Measurements from ENCODE around the gene RLF.

RLF gene

GRCh38 chr1:40161125-40161887, at the start of gene RLF:
Gene RLF, plus strand, starts transcription at chr1:40161387. Its CDS starts 13 bp downstream, at chr1:40161400.
- peak; percentile 90 to 94 (median 94) for DNase-seq (ENCODE audit: low read depth in 3 of 3)

DNA sequence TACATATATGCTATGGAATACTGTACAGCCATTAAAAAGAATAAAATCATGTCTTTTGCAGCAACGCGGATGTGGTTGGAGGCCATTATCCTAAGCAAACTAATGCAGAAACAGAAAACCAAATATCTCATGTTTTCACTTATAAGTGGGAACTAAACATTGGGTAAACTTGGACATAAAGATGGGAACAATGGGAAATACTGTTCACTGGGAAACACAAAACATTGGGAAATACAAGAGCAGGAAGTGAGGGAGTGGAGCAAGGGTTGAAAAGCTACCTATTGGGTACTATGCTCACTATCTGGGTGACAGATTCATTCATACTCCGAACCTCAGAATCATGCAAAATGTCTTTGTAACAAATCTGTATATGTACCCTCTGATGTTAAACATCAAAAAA, 46.8 kb upstream of the RLF start:
- DNase-seq (ENCODE audit: low read depth in 3 of 3): no peak

GRCh38 chr1:40120128-40120527, 41.1 kb upstream of the RLF start:
- no peak for DNase-seq (ENCODE audit: low read depth in 3 of 3)

GRCh38 chr1:40122855-40123254, 38.3 kb upstream of the RLF start:
- DNase-seq (ENCODE audit: low read depth in 3 of 3): no peak

DNA sequence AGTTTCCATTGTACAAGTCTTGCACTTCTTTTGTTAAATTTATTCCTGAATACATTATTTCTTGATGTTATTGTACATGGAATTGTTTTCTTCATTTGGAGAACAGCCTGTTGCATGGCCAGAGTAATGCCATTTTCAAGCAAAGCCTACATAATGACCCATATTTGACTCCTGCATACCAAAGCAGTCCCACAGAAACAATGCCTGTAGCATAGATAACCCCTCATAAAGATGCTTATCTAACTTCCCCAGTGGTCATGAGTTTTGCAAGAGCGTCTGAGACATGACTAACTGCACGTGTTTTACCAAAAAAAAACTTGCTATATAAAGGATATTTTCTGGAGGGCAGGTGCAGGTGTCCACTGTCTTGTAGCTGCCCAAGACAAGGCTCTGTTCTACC, 30.3 kb upstream of the RLF start:
- no peak for DNase-seq (ENCODE audit: low read depth in 3 of 3)

DNA sequence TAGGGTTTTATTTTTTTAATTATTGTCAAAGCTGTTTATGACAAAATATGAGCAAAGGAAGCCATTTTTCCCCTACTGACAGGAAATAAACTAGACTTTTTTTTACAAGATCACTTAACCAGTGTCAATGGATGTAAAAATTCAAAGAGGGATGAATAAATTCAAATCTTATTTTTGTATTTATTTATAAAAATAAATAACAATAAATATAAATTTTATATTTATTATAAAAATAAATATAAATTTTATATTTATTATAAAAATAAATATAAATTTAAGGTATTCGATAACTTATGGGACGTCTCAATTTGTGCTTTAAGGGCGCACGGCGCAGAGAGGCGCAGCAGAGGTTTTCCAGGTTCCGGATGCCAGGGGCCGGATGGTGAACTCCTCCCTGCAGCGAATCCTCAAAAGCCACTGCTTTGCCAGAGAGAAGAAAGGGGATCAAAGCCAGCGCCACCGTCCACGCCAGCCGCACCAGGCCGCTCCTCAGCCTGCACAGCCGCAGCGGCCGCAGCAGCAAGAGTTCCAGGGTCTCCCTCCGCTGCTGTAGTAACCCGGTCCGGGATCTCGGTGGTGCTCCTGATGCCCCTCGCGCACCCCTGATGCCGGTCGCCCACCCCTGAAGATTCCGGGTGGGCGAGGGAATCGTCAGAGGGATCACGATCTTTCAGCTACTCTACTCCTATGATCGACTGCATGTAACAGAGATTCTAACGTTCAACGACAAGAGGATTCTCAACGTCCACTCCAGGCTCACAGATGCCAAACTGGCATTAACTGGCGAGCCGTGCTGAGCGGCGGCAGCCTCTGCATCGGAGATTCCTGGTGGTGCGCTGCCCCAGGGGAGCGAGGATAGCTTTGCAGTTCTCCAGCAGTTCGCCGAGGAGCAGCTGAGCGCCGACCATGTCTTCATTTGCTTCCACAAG, 28.5 kb upstream of the RLF start:
- DNase-seq (ENCODE audit: low read depth in 3 of 3): no peak

DNA sequence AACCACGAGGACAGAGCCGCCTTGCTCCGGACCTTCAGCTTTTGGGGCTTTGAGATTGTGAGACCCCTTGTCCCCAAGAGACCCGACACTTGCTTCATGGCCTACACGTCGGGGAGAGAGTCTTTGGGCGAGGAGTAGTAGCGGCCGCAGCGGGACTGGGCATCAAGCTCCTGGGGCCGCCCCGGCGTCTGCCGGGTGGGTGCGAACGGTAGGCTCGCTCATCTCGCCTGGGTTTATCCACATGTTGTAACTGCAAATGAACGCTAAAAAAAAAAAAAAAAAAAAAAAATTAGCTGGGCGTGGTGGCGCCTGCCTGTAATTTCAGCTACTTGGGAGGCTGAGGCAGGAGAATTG, 27.9 kb upstream of the RLF start:
- DNase-seq (ENCODE audit: low read depth in 3 of 3): no peak

- no peak for DNase-seq (ENCODE audit: low read depth in 3 of 3)
Measured at GRCh38 chr1:40133839-40134238, 27.3 kb upstream of the RLF start.

- no peak for DNase-seq (ENCODE audit: low read depth in 3 of 3)
Measured at GRCh38 chr1:40140211-40140973, 20.8 kb upstream of the RLF start.

DNA sequence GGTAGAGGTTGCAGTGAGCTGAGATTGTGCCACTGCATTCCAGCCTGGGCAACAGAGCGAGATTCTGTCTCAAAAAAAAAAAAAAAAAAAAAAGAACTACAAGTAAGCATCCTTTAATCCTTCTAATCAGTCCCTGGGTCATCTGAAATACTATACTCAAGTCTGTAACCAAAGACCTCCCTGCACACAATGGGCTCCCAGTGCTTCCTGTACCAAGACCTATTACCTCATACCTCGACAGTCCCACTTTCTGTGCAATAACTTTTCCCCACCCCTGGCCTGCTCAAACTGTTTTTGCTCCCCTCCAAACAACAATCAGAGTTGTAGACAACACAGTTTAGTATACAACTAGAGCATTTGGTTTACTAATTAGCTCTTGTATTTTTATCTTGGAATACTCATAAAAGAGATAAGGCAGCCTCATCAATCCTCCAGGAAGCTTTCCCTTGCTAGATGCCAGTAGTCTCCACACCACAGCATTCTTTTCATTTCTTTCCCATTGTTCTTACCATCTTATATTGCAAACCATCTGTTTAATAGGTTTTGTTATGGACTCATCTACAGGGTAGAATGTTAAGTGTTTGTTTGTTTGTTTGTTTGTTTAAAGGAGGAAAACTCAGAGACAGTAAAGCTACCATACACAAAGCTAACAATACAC, 19.2 kb upstream of the RLF start:
- DNase-seq (ENCODE audit: low read depth in 3 of 3): no peak

- DNase-seq (ENCODE audit: low read depth in 3 of 3): peak in 2 of 3 donors; percentile 29 to 62
Measured at GRCh38 chr1:40143891-40144575, 17.2 kb upstream of the RLF start.

DNA sequence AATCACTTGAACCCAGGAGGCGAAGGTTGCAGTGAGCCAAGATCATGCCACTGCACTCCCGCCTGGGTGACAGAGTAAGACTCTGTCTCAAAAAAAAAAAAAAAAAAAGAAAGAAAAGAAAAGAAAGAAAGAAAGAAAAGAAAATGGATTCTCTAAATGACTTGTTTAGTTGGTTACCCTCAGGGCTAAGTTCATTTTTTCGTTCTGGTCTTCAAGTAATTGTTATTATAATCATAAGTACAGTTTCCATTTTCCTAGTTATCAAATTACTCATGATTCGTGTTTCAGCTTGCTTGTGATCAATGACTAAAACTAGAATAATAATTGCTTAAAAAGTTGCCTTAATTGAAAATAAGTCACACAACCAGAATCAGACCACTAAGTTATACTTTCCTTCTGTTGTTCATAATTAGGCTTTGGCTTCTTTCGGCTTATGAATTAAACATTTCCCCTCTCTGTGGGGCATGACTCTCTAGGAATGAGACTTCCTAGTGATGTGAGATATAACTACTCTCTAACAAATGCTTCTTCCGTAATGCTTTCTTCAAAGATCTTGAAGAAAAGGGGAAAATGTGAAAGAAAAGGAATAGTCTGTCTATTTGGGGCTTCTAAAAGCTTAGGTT, 9.6 kb upstream of the RLF start:
- DNase-seq (ENCODE audit: low read depth in 3 of 3): no peak

GRCh38 chr1:40153073-40153770, 8.0 kb upstream of the RLF start:
- no peak for DNase-seq (ENCODE audit: low read depth in 3 of 3)

- no peak for DNase-seq (ENCODE audit: low read depth in 3 of 3)
Measured at GRCh38 chr1:40155135-40155534, 6.1 kb upstream of the RLF start.

GRCh38 chr1:40155910-40156309, 5.3 kb upstream of the RLF start:
- no peak for DNase-seq (ENCODE audit: low read depth in 3 of 3)

GRCh38 chr1:40160806-40161124, 422 bp upstream of the RLF start:
- DNase-seq (ENCODE audit: low read depth in 3 of 3): no peak

DNA sequence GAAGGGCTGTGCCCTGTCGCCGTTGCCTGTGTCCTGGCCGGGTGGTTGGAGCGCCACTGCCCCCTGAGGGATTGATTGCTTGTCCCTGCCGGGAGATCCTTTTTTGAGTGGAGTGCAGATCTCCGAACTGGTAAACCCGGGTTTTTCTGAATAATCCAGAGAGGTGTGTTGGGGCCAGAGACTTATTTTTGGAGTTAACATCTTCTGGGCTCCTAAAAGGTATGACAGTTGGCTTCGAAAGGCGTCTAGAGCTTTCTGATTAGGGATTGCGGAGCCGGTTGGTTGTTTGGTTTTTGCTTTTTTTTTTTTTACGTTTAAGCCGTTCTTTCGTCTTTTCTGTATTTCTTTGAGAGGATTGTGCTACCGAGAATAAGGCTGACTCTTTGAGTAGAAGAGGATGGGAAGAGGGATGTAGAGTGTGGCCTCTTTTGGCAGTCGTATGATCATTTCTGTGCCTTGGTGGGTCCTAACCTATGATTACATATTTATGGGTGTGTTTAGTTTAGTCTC, 756 bp downstream of the RLF start:
- DNase-seq (ENCODE audit: low read depth in 3 of 3): no peak

DNA sequence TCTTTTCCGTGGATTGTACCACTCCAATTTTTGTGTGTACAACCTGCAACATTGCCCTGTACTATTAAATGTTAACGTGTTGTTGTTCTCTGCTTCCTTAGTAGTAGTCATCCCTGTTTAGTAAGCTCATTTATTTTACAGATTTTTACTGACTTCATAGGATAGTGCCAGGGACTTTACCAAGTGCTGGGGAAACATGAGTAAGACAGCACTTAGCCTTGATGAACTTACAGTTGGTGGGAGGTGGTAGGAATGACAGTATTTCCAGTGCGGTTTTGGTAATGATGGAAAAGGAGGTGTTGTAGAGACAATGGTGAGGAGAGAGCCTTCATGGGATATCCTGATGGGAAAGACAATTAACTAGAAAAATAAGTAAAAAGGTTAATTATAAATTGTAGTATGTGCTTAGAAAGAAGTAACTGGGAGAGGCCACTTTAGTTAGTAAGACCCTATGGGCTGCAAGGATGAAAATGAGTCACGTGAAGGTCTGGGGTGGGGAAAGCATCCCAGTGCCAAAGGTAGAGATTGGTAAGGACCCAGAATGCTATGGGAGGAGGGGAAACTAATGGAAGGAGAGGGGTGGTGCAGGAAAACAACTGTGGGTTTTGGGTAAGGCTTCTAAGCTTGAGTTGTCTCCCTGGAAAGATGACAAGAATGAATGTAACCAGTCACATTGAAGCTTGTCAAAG, 1.7 kb downstream of the RLF start:
- DNase-seq (ENCODE audit: low read depth in 3 of 3): no peak

- no peak for DNase-seq (ENCODE audit: low read depth in 3 of 3)
Measured at GRCh38 chr1:40167317-40167716, 6.1 kb downstream of the RLF start.

All from stimulated activated CD4-positive, alpha-beta T cell treated with anti-CD3 and anti-CD28 coated beads, TNF-alpha, amount 100 ng/mL, for 48 hours (primary cell).